ENCODE results near the gene SUSD6.
"Not testable (repeated sequence)": the region's sequence is repeated elsewhere in the genome, so short reads cannot be mapped to it uniquely, and the experiment has no call there.

Gene SUSD6

GRCh38 chr14:69620981-69621380, 9.6 kb downstream of the SUSD6 start:
- DNase-seq (ENCODE audit: low read depth in 2 of 2): no peak

GRCh38 chr14:69624136-69624535, 12.7 kb downstream of the SUSD6 start:
- DNase-seq (ENCODE audit: low read depth in 2 of 2): no peak

GRCh38 chr14:69625299-69626131, 14.1 kb downstream of the SUSD6 start:
- DNase-seq (ENCODE audit: low read depth in 2 of 2): no peak

GRCh38 chr14:69626132-69626500, 14.7 kb downstream of the SUSD6 start:
- no peak for DNase-seq (ENCODE audit: low read depth in 2 of 2)

- no peak for DNase-seq (ENCODE audit: low read depth in 2 of 2)
These were observed 18.1 kb downstream of the SUSD6 start for GRCh38 chr14:69629225-69630127.

- DNase-seq (ENCODE audit: low read depth in 2 of 2): no peak
These were observed 19.0 kb downstream of the SUSD6 start for GRCh38 chr14:69630360-69630759.

- DNase-seq (ENCODE audit: low read depth in 2 of 2): no peak
These were observed 20.1 kb downstream of the SUSD6 start for GRCh38 chr14:69631509-69631908.

- DNase-seq (ENCODE audit: low read depth in 2 of 2): no peak
These were observed 20.8 kb downstream of the SUSD6 start for GRCh38 chr14:69632164-69632563.

GRCh38 chr14:69632593-69633151, 21.3 kb downstream of the SUSD6 start:
- DNase-seq (ENCODE audit: low read depth in 2 of 2): no peak

GRCh38 chr14:69633238-69633637, 21.8 kb downstream of the SUSD6 start:
- no peak for DNase-seq (ENCODE audit: low read depth in 2 of 2)

GRCh38 chr14:69635981-69636639, 24.7 kb downstream of the SUSD6 start:
- DNase-seq (ENCODE audit: low read depth in 2 of 2): no peak

- DNase-seq (ENCODE audit: low read depth in 2 of 2): no peak
These were observed 25.5 kb downstream of the SUSD6 start for GRCh38 chr14:69636718-69637480.

- DNase-seq (ENCODE audit: low read depth in 2 of 2): no peak
These were observed 26.2 kb downstream of the SUSD6 start for GRCh38 chr14:69637503-69638031.

GRCh38 chr14:69640931-69641330, 29.5 kb downstream of the SUSD6 start:
- no peak for DNase-seq (ENCODE audit: low read depth in 2 of 2)

- not testable (repeated sequence) for DNase-seq (ENCODE audit: low read depth in 2 of 2)
These were observed 30.9 kb downstream of the SUSD6 start for GRCh38 chr14:69642212-69642793.

GRCh38 chr14:69643430-69644200, 32.2 kb downstream of the SUSD6 start:
- no peak for DNase-seq (ENCODE audit: low read depth in 2 of 2)

- no peak for DNase-seq (ENCODE audit: low read depth in 2 of 2)
These were observed 33.4 kb downstream of the SUSD6 start for GRCh38 chr14:69644814-69645213.

- DNase-seq (ENCODE audit: low read depth in 2 of 2): no peak
These were observed 35.8 kb downstream of the SUSD6 start for GRCh38 chr14:69647213-69647612.

- not testable (repeated sequence) for DNase-seq (ENCODE audit: low read depth in 2 of 2)
These were observed 36.2 kb downstream of the SUSD6 start for GRCh38 chr14:69647642-69648041.
